Psoas muscle (tissue), 8 donors: ENCODE data around the gene HTR2B. TPM values are rescaled to one million over a fixed set of nuclear protein-coding genes. Genes with fewer than 3 reads are reported as not detected.

Experiments
- ATAC-seq, 4 donors: fragments of 200-7000 bp; cut with Tn5 transposase; one replicate each; pipeline ENCODE4 v1.9.1; 2020; ENCODE audit warnings: moderate library complexity in 3 of 4, mild to moderate bottlenecking in 2 of 4
- DNase-seq, 2 donors: peaks; one replicate each; pipeline ENCODE4 v3.0.0-alpha.2; 2020
- H3K27ac ChIP-seq: fragments of 200-600 bp; one replicate; pipeline ENCODE4 v1.8.0; 2022
- H3K27me3 ChIP-seq, 3 donors: fragments of 200-600 bp in 1 of 3; one replicate each; pipeline versions ENCODE4 v1.6.1 to v1.8.0; 2013 to 2022; ENCODE audit warnings: low read length in 2 of 3, mild to moderate bottlenecking in 2 of 3, moderate library complexity in 1 of 3; ENCODE audit not compliant: insufficient read depth in 3 of 3
- H3K36me3 ChIP-seq, 2 donors: fragments of 200-600 bp in 1 of 2; one replicate each; pipeline versions ENCODE4 v1.6.1 to v1.8.0; 2013 to 2022; ENCODE audit warnings: low read depth in 1 of 2, mild to moderate bottlenecking in 1 of 2, moderate library complexity in 1 of 2; ENCODE audit not compliant: insufficient read depth in 1 of 2
- H3K4me1 ChIP-seq: fragments of 200-600 bp; one replicate; pipeline ENCODE4 v1.8.0; 2022
- H3K4me3 ChIP-seq: fragments of 200-600 bp; one replicate; pipeline ENCODE4 v1.8.0; 2022; ENCODE audit warnings: mild to moderate bottlenecking
- H3K9me3 ChIP-seq: fragments of 200-600 bp; one replicate; pipeline ENCODE4 v1.8.0; 2022
- CTCF ChIP-seq: fragments of 200-600 bp; IDR thresholded peaks from one replicate; pipeline ENCODE4 v1.8.0; 2022; ENCODE audit warnings: antibody characterized with exemption
- WGBS, 3 donors: extraction: QIAGEN DNeasy Blood & Tissue Kit; methylation state at CpG; one replicate each; pipeline versions ENCODE4 v1.1.6 to v1.1.7; 2013; 5-methylcytosine and 5-hydroxymethylcytosine counted together
- intact Hi-C, 2 donors: fragments of 100-400 bp; cut with DNase I; formaldehyde crosslinking; loops; one replicate each; pipeline versions ENCODE4 v1.11.0 to v1.14.2; 2022
- long read RNA-seq, 2 donors: library from polyadenylated mRNA; unstranded; transcript quantifications; one replicate each; pipeline ENCODE4 v2.0.0, GENCODE V29; 2021
- polyA plus RNA-seq, 3 donors: library from polyadenylated mRNA; stranded (reverse); fragments of 200-250 nt; gene quantifications; one replicate each; pipeline ENCODE4 v1.2.3, GENCODE V29; 2013
- total RNA-seq, 4 donors: library from RNA; stranded (reverse); fragmentation: NEBNext Ultra II Directional in 2 of 4; extraction: Animal tissue kit (Norgen Biotek cat#: 25700) in 2 of 4; gene quantifications; one replicate each; pipeline versions ENCODE4 v1.2.1 to v1.2.4, GENCODE V29; 2021 to 2023
- donor health status: healthy with polysubstance abuse.
- donor health status: DM: no; HTN: no; CAD: no; lungs with moderate emphysema.
- donor health status: Bipolar disorder and iron deficiency.
- donor health status: healthy.
- donor health status: DM: yes; HTN: yes; CAD: no.
- donor health status: DM: no; HTN: no; CAD: no.
- donor health status: DM: no; HTN: no; CAD: no.
- donor health status: DM: yes; HTN: yes; CAD: no.

Gene HTR2B
- total RNA-seq (under 1 TPM in 3 of 4 donors, not detected in 1; 0.17 to 0.54 (median 0.24) TPM), polyA plus RNA-seq (under 1 TPM in 2 of 3 donors, not detected in 1; 0.08 to 0.13 TPM)
- long read RNA-seq, donor 1: 0 reads
- long read RNA-seq, donor 2: 0 reads

- Histone ChIP-seq H3K4me3 (peak within 1 kb of the TSS; percentile 2), H3K4me1 (peaks cover 6% of the 10 kb centered on the region), H3K27me3 (no peaks in the 10 kb centered on the region), H3K9me3 (no peaks in the 10 kb centered on the region), H3K27ac (no peak within 1 kb of the TSS), H3K36me3 (no peaks in the 10 kb centered on the region)
- intact Hi-C loops: loop anchor here in 1 of 2 donors (5.0 kb wide), 1 partner anchor 32 kb away; no protein-coding TSS in a partner anchor
- WGBS, 3 donors: 62 to 71% (median 68%) methylated on average over 5 of the region's 5 CpGs
- DNase-seq (no peak), ATAC-seq (peak in 1 of 4 donors; percentile 34)
- no peak for TF ChIP-seq CTCF
Measured at GRCh38 chr2:231124838-231125568, at the start of gene HTR2B. Gene HTR2B, minus strand, starts transcription at chr2:231125042. Its CDS starts 1,278 bp downstream, at chr2:231123764.

- no peaks in the 10 kb centered on the region for H3K9me3 ChIP-seq
- no peak for DNase-seq
- ATAC-seq: no peak
- H3K36me3 ChIP-seq: peaks cover 10 to 63% of the 10 kb centered on the region in 2 donors
- no peak overlapping the region for H3K4me3 ChIP-seq
- WGBS, 3 donors: 36 to 51% (median 42%) methylated on average over 2 of the region's 2 CpGs
- TF ChIP-seq CTCF: no peak
- intact Hi-C loops: no loop called here
- H3K27me3 ChIP-seq: no peaks in the 10 kb centered on the region
- no peaks in the 10 kb centered on the region for H3K4me1 ChIP-seq
- no peak overlapping the region for H3K27ac ChIP-seq
Measured at GRCh38 chr2:231174211-231174651, 49.4 kb upstream of the HTR2B start.

DNA sequence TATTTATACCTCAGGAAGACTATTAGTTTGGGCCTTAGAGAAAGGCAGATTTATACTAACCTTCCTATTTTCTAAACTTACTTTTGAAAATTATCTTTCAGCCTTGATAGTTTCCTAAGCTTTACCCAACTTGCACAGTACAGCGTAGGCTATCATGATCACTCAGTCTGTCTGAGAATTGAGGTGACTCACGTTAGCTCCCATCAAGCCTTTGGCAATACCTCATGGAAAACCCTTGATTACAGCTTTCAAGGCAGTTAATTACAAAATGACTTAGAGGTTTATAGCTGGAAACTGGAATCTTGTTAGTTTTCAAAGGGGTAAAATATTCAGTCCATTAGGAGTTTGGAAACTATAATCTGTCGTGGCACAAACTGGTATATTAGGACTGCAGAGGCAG is 47.2 kb upstream of the HTR2B start:
- H3K4me3 ChIP-seq: no peak overlapping the region
- no peak for DNase-seq
- H3K4me1 ChIP-seq: no peaks in the 10 kb centered on the region
- intact Hi-C loops: no loop called here
- no peak overlapping the region for H3K27ac ChIP-seq
- ATAC-seq: no peak
- TF ChIP-seq CTCF: no peak
- WGBS, 3 donors: 74 to 95% (median 74%) methylated on average over 3 of the region's 3 CpGs
- H3K9me3 ChIP-seq: no peaks in the 10 kb centered on the region
- no peaks in the 10 kb centered on the region for H3K27me3 ChIP-seq
- peaks cover 10 to 85% of the 10 kb centered on the region in 2 donors for H3K36me3 ChIP-seq

DNA sequence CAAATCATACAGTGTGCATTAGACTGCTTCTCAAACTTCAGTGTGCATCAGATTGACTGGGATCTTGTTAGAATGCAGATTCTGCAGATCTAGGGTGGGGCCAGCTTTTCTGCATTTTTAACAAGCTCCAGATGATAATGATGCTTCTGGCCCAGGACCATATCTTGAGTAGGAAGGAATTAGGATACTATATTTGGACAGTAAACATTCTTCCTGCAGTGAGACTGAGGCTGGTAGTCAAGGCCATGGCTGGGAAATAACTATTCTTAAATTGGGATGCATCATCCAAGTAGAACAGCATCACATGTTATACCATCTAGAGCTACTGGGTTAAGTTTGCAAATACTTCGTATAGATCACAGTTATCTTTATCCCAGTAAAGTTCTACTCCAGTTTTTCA is 45.2 kb upstream of the HTR2B start:
- no peak for DNase-seq
- Histone ChIP-seq H3K36me3 (peaks cover 17 to 94% of the 10 kb centered on the region in 2 donors), H3K4me3 (no peak overlapping the region), H3K27me3 (no peaks in the 10 kb centered on the region), H3K27ac (no peak overlapping the region), H3K4me1 (no peaks in the 10 kb centered on the region), H3K9me3 (no peaks in the 10 kb centered on the region)
- 53 to 75% (median 70%) methylated on average over 1 of the region's 1 CpG for WGBS, 3 donors
- TF ChIP-seq CTCF: no peak
- ATAC-seq: no peak
- intact Hi-C loops: no loop called here
